ENCODE results near the gene TSPO2. TPM values are rescaled to one million over a fixed set of nuclear protein-coding genes. Genes with fewer than 3 reads are reported as not detected.

The TSPO2 gene
- total RNA-seq, 6 experiments from 2014 or later, result 0.22 to 0.86 (median 0.52) TPM

DNA sequence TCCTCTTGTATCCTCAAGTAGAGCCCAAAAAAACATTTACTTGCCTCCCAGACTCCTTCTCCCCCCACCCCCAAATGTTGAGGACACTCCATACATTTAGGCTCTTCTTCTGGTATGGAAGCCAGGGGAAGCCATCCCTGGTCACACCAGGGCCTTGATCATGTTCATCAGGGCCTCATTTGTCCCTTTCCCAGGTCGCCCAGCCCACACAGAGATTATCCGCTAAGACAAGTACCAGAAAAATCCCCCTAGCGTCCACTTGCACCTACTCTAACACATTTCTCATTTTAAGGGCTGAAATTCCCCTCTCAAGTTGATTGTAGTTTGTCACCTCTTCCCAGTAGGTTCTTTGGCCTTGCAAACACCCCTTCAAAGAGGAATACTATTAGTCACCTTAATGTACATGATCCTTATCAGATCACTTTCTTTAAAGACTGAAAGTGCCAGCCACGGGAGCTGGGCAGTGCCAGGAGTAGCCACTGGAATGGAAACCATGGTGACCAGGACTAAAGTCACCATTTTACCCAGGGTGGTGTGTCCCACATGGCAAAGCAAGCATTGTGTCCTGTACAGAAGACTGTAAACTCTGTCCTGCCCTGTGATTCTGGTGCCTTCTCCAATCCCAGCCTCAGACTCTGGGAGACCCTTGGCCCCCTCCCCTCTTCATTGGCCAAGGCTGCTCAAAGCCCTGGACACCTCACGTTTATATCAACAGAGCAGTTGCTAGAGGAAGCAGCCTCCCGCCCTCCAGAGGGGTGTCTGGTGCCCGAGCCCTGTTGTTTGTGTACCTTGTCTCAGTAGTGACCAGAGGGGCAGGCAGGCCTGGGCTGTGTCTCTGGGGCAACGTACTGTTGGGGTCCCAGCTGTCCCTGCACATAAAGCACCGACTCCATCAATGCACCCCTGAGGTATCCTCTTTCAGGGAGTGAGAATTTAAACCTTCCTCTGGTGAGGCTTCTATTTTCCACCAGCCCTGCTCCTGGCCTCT lies 5.8 kb downstream of the TSPO2 start:
- no peaks in the 10 kb centered on the region for H3K27me3 ChIP-seq
- no peak overlapping the region for H3K4me3 ChIP-seq
- 73% methylated on average over 3 of the region's 9 CpGs for WGBS (ENCODE audit: insufficient coverage, low coverage, low lambda C conversion rate, missing lambda C conversion rate)
- no peaks in the 10 kb centered on the region for H3K36me3 ChIP-seq
- no peak for TF ChIP-seq POLR2A (IDR thresholded peaks at IDR 0.05)
- TF ChIP-seq, protein P1, sequence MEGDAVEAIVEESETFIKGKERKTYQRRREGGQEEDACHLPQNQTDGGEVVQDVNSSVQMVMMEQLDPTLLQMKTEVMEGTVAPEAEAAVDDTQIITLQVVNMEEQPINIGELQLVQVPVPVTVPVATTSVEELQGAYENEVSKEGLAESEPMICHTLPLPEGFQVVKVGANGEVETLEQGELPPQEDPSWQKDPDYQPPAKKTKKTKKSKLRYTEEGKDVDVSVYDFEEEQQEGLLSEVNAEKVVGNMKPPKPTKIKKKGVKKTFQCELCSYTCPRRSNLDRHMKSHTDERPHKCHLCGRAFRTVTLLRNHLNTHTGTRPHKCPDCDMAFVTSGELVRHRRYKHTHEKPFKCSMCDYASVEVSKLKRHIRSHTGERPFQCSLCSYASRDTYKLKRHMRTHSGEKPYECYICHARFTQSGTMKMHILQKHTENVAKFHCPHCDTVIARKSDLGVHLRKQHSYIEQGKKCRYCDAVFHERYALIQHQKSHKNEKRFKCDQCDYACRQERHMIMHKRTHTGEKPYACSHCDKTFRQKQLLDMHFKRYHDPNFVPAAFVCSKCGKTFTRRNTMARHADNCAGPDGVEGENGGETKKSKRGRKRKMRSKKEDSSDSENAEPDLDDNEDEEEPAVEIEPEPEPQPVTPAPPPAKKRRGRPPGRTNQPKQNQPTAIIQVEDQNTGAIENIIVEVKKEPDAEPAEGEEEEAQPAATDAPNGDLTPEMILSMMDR (IDR thresholded peaks at IDR 0.05), result no peak
- DNase-seq (no peak), ATAC-seq (no peak)
- H3K9me3 ChIP-seq, result no peaks in the 10 kb centered on the region
- H3K4me1 ChIP-seq, result peaks cover 0 to 24% (median 9%) of the 10 kb centered on the region in 4 donors
- intact Hi-C loops (cut with DNase I), result no loop called here
- H3K27ac ChIP-seq, result no peak overlapping the region

DNA sequence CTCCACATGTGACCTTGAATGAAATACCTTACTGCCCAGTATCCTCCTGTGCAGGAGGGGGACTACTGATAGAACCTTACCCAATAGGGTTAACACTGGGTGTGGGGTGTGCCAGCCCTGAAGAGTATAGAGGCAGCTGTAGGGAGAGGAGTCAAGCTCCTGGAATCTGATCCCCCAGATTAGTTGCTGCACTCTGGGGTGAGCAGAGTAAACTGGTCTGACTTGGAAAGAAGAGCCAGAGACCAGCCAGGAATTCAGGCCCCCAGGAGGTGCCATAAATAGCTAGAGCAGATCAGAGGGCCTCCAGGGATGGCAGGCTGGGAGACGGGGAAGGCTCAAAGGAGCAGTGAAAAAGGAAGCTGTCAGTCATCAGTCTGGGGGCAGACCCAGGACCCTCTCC lies 7.3 kb downstream of the TSPO2 start:
- 83% methylated on average over 1 of the region's 1 CpG for WGBS (ENCODE audit: insufficient coverage, low coverage, low lambda C conversion rate, missing lambda C conversion rate)
- DNase-seq, result no peak

DNA sequence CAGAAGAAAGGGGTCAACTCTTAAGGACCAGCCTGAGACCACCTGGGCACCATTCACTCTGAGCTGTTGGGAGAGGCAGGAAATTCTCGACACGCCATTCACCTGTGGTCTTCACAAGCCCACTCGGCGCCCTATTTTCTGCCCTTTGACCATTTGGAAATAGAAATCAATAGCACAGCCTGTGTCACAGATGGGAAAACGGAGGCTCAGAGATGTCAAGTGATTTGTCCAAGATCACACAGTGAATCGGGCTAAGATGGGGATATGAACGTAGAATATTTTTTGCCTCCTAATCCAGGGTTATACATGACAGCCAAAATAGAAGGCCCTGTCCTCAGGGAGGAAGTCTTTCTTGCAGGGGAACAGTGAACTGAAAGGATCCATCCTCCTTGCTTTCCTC lies 7.7 kb downstream of the TSPO2 start:
- H3K4me3 ChIP-seq, result no peak overlapping the region
- H3K36me3 ChIP-seq, result no peaks in the 10 kb centered on the region
- H3K27ac ChIP-seq, result no peak overlapping the region
- 75% methylated on average over 4 of the region's 7 CpGs for WGBS (ENCODE audit: insufficient coverage, low coverage, low lambda C conversion rate, missing lambda C conversion rate)
- H3K27me3 ChIP-seq, result no peaks in the 10 kb centered on the region
- no peak for TF ChIP-seq POLR2A (IDR thresholded peaks at IDR 0.05)
- TF ChIP-seq, protein P1 (IDR thresholded peaks at IDR 0.05), result no peak
- no peaks in the 10 kb centered on the region for H3K9me3 ChIP-seq
- intact Hi-C loops (cut with DNase I), result no loop called here
- no peak for DNase-seq
- no peak for ATAC-seq
- H3K4me1 ChIP-seq, result peaks cover 0 to 23% (median 9%) of the 10 kb centered on the region in 4 donors

More for the DNA sequence above, 7.3 kb downstream of the TSPO2 start:
- TF ChIP-seq, protein P1 (IDR thresholded peaks at IDR 0.05), result no peak
- no peak for TF ChIP-seq POLR2A (IDR thresholded peaks at IDR 0.05)
- Histone ChIP-seq H3K27me3 (no peaks in the 10 kb centered on the region), H3K9me3 (no peaks in the 10 kb centered on the region), H3K36me3 (no peaks in the 10 kb centered on the region), H3K4me1 (peaks cover 0 to 24% (median 9%) of the 10 kb centered on the region in 4 donors), H3K27ac (no peak overlapping the region), H3K4me3 (no peak overlapping the region)
- ATAC-seq, result no peak
- intact Hi-C loops (cut with DNase I), result no loop called here

DNA sequence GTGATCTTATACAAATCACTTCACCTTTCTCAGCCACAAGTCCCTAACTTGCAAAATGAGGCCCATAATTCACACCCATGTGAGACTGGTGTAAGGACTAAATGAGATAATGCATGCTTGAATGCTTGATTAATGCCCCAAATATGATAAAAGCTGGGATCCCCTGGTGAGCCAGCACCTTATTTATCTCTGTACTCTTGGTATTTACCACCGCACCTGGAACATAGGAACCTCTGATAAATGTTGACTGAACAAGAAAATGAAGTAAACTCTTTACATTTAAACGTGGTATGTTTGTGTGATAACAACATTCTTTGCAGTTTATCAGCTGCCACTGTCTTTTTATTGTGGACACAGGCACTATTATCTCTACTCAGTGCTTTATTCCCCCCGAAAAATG lies 8.3 kb downstream of the TSPO2 start:
- Histone ChIP-seq H3K27me3 (no peaks in the 10 kb centered on the region), H3K27ac (no peak overlapping the region), H3K4me3 (no peak overlapping the region), H3K36me3 (no peaks in the 10 kb centered on the region), H3K9me3 (no peaks in the 10 kb centered on the region), H3K4me1 (peaks cover 0 to 17% (median 6%) of the 10 kb centered on the region in 4 donors)
- 62% methylated on average over 3 of the region's 3 CpGs for WGBS (ENCODE audit: insufficient coverage, low coverage, low lambda C conversion rate, missing lambda C conversion rate)
- no peak for TF ChIP-seq POLR2A (IDR thresholded peaks at IDR 0.05)
- TF ChIP-seq, protein P1 (IDR thresholded peaks at IDR 0.05), result no peak
- intact Hi-C loops (cut with DNase I), result no loop called here
- DNase-seq (no peak), ATAC-seq (no peak)
